Fibroblast of lung (primary cell): ENCODE measurements around the gene RBMX. TPM values are rescaled to one million over a fixed set of nuclear protein-coding genes. Genes with fewer than 3 reads are reported as not detected.
"Not testable (repeated sequence)": the region's sequence is repeated elsewhere in the genome, so short reads cannot be mapped to it uniquely, and the experiment has no call there.

ENCODE experiments used
- DNase-seq, 2 donors: peaks; one replicate each; pipeline versions ENCODE4 v3.0.0 to v3.0.0-alpha.2; 2010; ENCODE audit warnings: low read depth in 2 of 2
- H2AFZ ChIP-seq: 2 replicates; pipeline ENCODE4 v1.5.1; 2012; ENCODE audit warnings: low read length, control low read depth, inconsistent platforms
- H3K27ac ChIP-seq: 2 replicates; pipeline ENCODE4 v1.5.1; 2011; ENCODE audit warnings: low read length, control low read depth; ENCODE audit not compliant: insufficient read depth
- H3K27me3 ChIP-seq: 2 replicates; pipeline ENCODE4 v1.5.1; 2011; ENCODE audit warnings: mild to moderate bottlenecking, low read length; ENCODE audit not compliant: control insufficient read depth, insufficient read depth
- H3K36me3 ChIP-seq: 2 replicates; pipeline ENCODE4 v1.5.1; 2011; ENCODE audit warnings: low read length; ENCODE audit not compliant: control insufficient read depth, insufficient read depth
- H3K4me1 ChIP-seq: 2 replicates; pipeline ENCODE4 v1.5.1; 2011; ENCODE audit warnings: low read length; ENCODE audit not compliant: control insufficient read depth, insufficient read depth; ENCODE audit errors: extremely low read depth
- H3K4me2 ChIP-seq: 2 replicates; pipeline ENCODE4 v1.5.1; 2011; ENCODE audit warnings: low read length, control low read depth; ENCODE audit not compliant: insufficient read depth; ENCODE audit errors: extremely low read depth
- H3K4me3 ChIP-seq, 4 experiments: fragments of 200-600 bp in 1 of 4; sonication (generic) in 1 of 4; replicated peaks in 1 of 4; 2 replicates each; pipeline ENCODE4 v1.5.1; 2011 to 2016; ENCODE audit warnings: low read length in 4 of 4, low read depth in 3 of 4, mild to moderate bottlenecking in 3 of 4, control low read depth in 2 of 4, inconsistent platforms in 1 of 4, mixed read lengths in 1 of 4; ENCODE audit not compliant: insufficient read depth in 1 of 4; ENCODE audit errors: control extremely low read depth in 1 of 4
- H3K79me2 ChIP-seq: 2 replicates; pipeline ENCODE4 v1.5.1; 2012; ENCODE audit warnings: mild to moderate bottlenecking, low read length, inconsistent platforms; ENCODE audit not compliant: control insufficient read depth, insufficient read depth
- H3K9ac ChIP-seq: 2 replicates; pipeline ENCODE4 v1.5.1; 2011; ENCODE audit warnings: mild to moderate bottlenecking, low read length, control low read depth; ENCODE audit not compliant: insufficient read depth
- H3K9me3 ChIP-seq: 2 replicates; pipeline ENCODE4 v1.5.1; 2012; ENCODE audit warnings: low read depth, low read length; ENCODE audit not compliant: control insufficient read depth, insufficient read depth
- H4K20me1 ChIP-seq: 2 replicates; pipeline ENCODE4 v1.5.1; 2011; ENCODE audit warnings: low read length; ENCODE audit not compliant: control insufficient read depth, insufficient read depth; ENCODE audit errors: extremely low read depth
- EZH2 ChIP-seq: IDR thresholded peaks from 2 replicates; pipeline ENCODE4 v1.5.1; 2012; ENCODE audit warnings: low read length, control low read depth, mild to moderate bottlenecking; ENCODE audit errors: missing control alignments
- polyA plus RNA-seq, 2 donors: library from polyadenylated mRNA; depleted of rRNA in 1 of 2; stranded (reverse) in 1 of 2; unstranded in 1 of 2; fragments of >200 nt; gene quantifications; 2 replicates each; pipeline ENCODE4 v1.2.1, GENCODE V29; 2011 to 2012; ENCODE audit warnings: missing spikeins in 1 of 2
- total RNA-seq: library from RNA; depleted of rRNA; stranded (reverse); fragments of >200 nt; gene quantifications from 2 replicates; pipeline ENCODE4 v1.2.1, GENCODE V29; 2014
- TF ChIP-seq, protein P1 (sequence below), 2 donors: IDR thresholded peaks in 1 of 2; conservative IDR thresholded peaks in 1 of 2; 1 replicate in 1 of 2; 2 replicates in 1 of 2; pipeline ENCODE4 v1.5.1; 2011 to 2012; ENCODE audit warnings: low read length in 2 of 2, control low read depth in 1 of 2, inconsistent platforms in 1 of 2, low read depth in 1 of 2, mild to moderate bottlenecking in 1 of 2

Gene RBMX
- total and polyA plus RNA-seq, 2 donors (not counting 1 experiment from before 2014, with no cell fraction given): 139 to 159 TPM

DNA sequence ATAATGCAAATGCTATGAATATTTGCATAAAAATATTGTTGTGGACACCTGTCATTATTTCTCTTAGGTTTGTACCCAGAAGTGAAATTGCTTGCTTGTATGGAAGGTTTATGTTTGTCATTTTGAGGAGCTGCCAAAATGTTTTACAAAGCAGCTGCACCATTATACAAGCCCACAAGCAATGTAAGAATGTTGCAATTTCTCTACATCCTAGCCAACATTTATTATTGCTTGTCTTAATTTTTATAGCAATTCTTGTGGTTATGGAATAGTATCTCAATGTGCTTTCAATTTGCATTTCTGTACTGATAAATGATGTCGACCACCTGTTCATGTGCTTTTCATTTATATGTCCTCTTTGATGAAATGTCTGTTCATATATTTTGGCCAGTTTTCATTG is 18.7 kb upstream of the RBMX start:
- Histone ChIP-seq H3K4me3 (no peak overlapping the region), H3K79me2 (no peaks in the 10 kb centered on the region), H3K4me2 (no peak overlapping the region), H3K9ac (no peak overlapping the region), H2AFZ (no peak overlapping the region), H3K27ac (no peak overlapping the region), H3K9me3 (no peaks in the 10 kb centered on the region), H4K20me1 (no peaks in the 10 kb centered on the region), H3K4me1 (no peaks in the 10 kb centered on the region), H3K27me3 (no peaks in the 10 kb centered on the region), H3K36me3 (no peaks in the 10 kb centered on the region)
- no peak for TF ChIP-seq EZH2
- TF ChIP-seq, protein P1, sequence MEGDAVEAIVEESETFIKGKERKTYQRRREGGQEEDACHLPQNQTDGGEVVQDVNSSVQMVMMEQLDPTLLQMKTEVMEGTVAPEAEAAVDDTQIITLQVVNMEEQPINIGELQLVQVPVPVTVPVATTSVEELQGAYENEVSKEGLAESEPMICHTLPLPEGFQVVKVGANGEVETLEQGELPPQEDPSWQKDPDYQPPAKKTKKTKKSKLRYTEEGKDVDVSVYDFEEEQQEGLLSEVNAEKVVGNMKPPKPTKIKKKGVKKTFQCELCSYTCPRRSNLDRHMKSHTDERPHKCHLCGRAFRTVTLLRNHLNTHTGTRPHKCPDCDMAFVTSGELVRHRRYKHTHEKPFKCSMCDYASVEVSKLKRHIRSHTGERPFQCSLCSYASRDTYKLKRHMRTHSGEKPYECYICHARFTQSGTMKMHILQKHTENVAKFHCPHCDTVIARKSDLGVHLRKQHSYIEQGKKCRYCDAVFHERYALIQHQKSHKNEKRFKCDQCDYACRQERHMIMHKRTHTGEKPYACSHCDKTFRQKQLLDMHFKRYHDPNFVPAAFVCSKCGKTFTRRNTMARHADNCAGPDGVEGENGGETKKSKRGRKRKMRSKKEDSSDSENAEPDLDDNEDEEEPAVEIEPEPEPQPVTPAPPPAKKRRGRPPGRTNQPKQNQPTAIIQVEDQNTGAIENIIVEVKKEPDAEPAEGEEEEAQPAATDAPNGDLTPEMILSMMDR (conservative IDR thresholded peaks at IDR 0.05 in 1 of 2, IDR thresholded peaks at IDR 0.05 in 1 of 2; ENCODE audit: low read depth in 1 of 2, low read length in 2 of 2): no peak
- DNase-seq: peak in 1 of 2 donors; percentile 58

DNA sequence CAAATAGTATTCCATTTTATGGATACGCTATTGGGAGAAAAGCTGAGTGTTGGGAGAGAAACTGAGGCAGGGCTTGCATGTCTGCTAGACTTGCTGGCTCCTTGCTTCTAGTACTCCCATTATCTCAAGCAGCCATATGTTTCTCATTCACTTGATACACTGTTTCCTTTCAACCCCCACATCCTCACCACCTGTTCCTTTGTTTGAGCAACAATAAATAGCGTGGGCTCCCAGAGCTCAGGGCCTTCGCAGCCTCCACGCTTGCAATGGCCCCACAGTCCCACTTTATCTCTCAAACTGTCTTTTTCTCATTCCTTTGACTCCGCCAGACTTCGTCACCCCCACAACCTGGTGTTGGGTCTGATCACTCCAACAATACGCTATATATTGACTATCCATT is 18.2 kb upstream of the RBMX start:
- H3K4me3 ChIP-seq, H3K9ac ChIP-seq, H3K27ac ChIP-seq: not testable (repeated sequence)

DNA sequence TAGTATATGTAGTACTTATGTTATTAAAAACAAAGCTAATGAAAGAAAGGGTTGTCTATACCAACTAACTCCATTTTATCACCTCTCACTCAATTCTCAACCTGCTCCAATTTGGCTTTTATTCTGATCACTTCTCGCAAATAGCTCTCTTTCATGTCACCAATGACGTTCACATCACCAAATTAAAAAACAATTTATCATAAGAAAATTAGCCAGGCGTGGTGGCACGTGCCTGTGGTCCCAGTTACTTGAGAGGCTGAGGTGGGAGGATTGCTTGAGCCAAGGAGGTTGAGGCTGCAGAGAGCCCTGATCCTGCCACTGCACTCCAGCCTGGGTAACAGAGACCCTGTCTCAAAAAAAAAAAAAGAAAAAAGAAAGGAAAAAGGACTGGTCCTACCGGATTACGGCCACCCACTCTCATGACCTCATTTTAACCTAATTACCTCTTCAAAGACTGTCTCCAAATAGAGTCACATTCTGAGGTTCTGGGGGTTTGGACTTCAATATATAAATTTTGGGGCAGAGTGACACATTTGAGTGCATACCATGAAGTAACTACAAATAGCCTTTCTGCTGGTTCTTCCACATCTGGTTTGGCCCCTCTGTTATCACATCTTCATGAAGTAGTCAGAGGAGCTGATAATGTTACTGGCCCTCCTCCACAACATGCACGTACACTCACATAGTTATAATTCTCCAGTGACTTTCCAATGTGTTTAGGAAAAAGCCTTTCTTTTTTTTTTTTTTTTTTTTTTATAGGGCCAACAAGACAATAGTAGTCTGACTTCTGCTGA is 15.8 kb upstream of the RBMX start:
- DNase-seq: peak in 1 of 2 donors; percentile 46
- Histone ChIP-seq H3K4me2 (no peak overlapping the region), H2AFZ (no peak overlapping the region)

More for the DNA sequence above, 18.2 kb upstream of the RBMX start:
- H2AFZ ChIP-seq, H3K27me3 ChIP-seq, H3K79me2 ChIP-seq, DNase-seq, H3K36me3 ChIP-seq, H4K20me1 ChIP-seq, H3K4me2 ChIP-seq, H3K9me3 ChIP-seq, H3K4me1 ChIP-seq: not testable (repeated sequence)

More for the DNA sequence above, 15.8 kb upstream of the RBMX start:
- Histone ChIP-seq H3K27me3 (no peaks in the 10 kb centered on the region), H3K79me2 (no peaks in the 10 kb centered on the region), H4K20me1 (no peaks in the 10 kb centered on the region), H3K27ac (no peak overlapping the region), H3K4me1 (no peaks in the 10 kb centered on the region), H3K9me3 (no peaks in the 10 kb centered on the region), H3K36me3 (no peaks in the 10 kb centered on the region), H3K4me3 (no peak overlapping the region), H3K9ac (no peak overlapping the region)
- TF ChIP-seq, protein P1 (conservative IDR thresholded peaks at IDR 0.05 in 1 of 2, IDR thresholded peaks at IDR 0.05 in 1 of 2; ENCODE audit: low read depth in 1 of 2, low read length in 2 of 2): no peak
- TF ChIP-seq EZH2: no peak
